MM.1S (cell line): ENCODE measurements around the gene FARP1.

Experiments used
- CTCF ChIP-seq: fragments of 300-600 bp; sonication (generic); IDR thresholded peaks from 2 replicates; pipeline ENCODE4 v1.5.1; 2016; ENCODE audit warnings: antibody characterized with exemption, low read length, mixed read lengths
- EZH2 ChIP-seq: fragments of 300-600 bp; sonication (generic); optimal IDR thresholded peaks from 2 replicates; pipeline ENCODE3; 2017; ENCODE audit warnings: low read depth, mild to moderate bottlenecking, antibody characterized with exemption, low read length, mixed read lengths

- TF ChIP-seq CTCF, result no peak
- TF ChIP-seq EZH2, result no peak
These were observed 80.8 kb downstream of the FARP1 start for GRCh38 chr13:98223741-98224140.
